Upper lobe of left lung (tissue), 4 donors: Measurements from ENCODE around the gene BMPR1B.

ENCODE experiments used
- CTCF ChIP-seq, 6 experiments: fragments of 450-650 bp in 4 of 6; fragments of 200-600 bp in 2 of 6; sonication (generic) in 2 of 6; IDR thresholded peaks; one replicate each; pipeline ENCODE4 v1.5.1; 2016 to 2019; ENCODE audit warnings: antibody characterized with exemption in 6 of 6
- EP300 ChIP-seq, 4 donors: sonication (generic); formaldehyde crosslinking; IDR thresholded peaks; one replicate each; pipeline ENCODE4 v1.5.1; 2017; ENCODE audit warnings: antibody characterized with exemption in 4 of 4, control low read depth in 2 of 4
- POLR2A ChIP-seq, 4 donors: fragments of 450-650 bp; IDR thresholded peaks; one replicate each; pipeline ENCODE4 v1.5.1; 2016 to 2017; ENCODE audit warnings: antibody characterized with exemption in 4 of 4, mild to moderate bottlenecking in 2 of 4
- POLR2AphosphoS5 ChIP-seq, 2 donors: sonication (generic); formaldehyde crosslinking; IDR thresholded peaks; one replicate each; pipeline ENCODE4 v1.5.1; 2017; ENCODE audit warnings: antibody characterized with exemption in 2 of 2

- TF ChIP-seq CTCF (IDR thresholded peaks at IDR 0.05) (no peak), POLR2AphosphoS5 (IDR thresholded peaks at IDR 0.05) (no peak), POLR2A (IDR thresholded peaks at IDR 0.05) (no peak), EP300 (IDR thresholded peaks at IDR 0.05) (no peak)
Measured at GRCh38 chr4:95051702-95052020, 293.9 kb downstream of the BMPR1B start.
